ENCODE measurements around the gene CDK11B. TPM values are rescaled to one million over a fixed set of nuclear protein-coding genes. Genes with fewer than 3 reads are reported as not detected.
A peak's percentile ranks its signal among the peaks of the same experiment; 100 is the strongest.
"Not testable (repeated sequence)": the region's sequence is repeated elsewhere in the genome, so short reads cannot be mapped to it uniquely, and the experiment has no call there.

Gene CDK11B
- total RNA-seq, 1 donor from 2014 or later = 26.5 TPM

DNA sequence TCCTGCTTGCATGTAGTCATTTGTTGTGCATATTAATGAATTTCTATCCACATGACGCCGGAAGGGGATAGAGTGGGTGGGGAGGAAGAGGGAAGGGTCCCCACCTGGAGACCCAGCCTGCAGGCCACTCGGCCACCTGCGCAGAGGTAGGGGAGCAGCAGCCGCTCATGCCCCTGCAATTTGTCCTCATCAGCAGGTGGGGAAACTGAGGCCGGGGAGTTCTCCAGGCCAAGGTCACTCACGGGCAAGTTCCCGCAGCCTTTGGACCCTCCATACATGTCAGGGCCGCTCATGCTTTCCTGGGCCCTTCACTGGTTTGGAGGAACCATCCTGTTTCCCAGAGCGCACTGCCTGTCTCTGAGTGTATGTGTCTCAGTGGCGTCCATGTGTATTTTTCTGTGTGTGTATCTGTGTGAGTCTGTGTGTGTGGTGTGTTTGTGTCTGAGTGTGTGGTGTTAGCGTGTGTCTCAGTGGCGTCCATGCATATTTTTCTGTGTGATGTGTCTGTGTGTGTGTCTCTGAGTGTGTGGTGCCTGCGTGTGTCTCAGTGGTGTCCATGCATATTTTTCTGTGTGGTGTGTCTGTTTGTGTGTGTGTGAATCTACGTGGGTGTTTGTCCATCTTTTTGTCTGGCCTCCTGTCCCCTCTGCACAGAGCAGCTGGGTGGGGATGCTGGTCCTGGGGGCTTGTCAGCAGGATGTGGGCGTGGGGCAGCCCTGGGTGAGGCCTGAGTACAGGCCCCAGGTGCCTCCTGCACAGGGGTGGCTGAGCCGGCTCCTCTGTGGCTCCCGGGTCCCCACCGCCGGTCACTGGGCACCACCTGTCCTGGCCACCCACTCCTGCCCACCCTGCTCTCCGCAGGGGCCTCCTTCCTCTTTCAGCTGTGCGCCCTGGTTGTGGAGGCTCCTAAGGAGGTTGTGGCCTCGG is 37.9 kb upstream of the CDK11B start:
- not testable (repeated sequence) for H3K27ac Mint-ChIP-seq; H3K4me1 Mint-ChIP-seq (ENCODE audit: unreplicated experiment); H3K9me3 Mint-ChIP-seq; H3K27me3 Mint-ChIP-seq; H3K4me3 Mint-ChIP-seq; H3K36me3 Mint-ChIP-seq; DNase-seq (ENCODE audit: extremely low spot score, unreplicated experiment)

DNA sequence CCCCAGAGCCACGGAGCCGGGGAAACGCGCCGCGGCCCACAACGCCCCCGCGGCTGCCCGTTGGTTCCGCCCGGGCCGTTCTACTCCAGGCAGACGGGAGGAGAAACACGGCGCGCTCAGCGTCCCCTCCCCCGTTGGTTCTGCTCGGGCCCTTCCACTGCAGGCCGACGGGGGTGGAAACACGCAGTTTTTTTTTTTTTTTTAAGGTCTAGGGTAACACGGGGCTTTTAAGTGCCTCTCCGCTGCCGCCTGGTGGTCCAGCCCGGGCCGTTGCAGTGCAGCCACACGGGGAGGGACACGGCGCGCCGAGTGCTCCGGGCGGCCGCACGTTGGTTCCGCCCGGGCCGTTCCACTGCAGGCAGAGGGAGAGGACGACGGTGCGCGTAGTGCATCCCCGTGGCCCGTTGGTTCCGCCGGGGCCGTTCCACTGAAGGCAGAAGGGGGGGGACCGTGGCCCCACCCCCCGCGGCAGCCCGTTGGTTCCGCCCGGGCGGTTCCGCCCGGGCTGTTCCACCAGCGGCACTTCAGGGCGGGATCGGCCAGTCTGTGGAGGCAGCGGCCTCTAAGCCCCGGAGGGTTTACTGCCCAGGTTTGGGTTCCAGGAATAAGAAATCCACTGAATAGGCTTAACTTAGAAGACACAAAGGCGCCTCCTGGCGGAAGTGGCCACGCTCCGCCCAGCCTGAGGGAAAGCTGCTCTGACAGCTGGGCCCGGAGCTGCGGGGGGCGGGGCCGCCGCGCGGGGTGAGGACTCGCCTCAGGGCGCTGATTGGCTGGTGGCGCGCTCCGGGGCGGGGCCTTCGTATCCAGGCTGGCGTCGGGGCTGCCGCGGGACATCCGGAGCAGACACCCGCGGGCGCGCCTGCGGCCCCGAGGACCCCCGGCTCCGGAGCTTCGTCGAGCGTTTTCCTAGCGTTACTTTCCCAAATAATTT is 34.2 kb upstream of the CDK11B start, which contains the start of gene SLC35E2B:
TSS of gene SLC35E2B (minus strand) at position 82 of the 934 bp plus-strand sequence. CDS start 16,096 bp downstream, outside the sequence.
- H3K27ac Mint-ChIP-seq; H3K9me3 Mint-ChIP-seq; H3K4me1 Mint-ChIP-seq (ENCODE audit: unreplicated experiment); H3K27me3 Mint-ChIP-seq; H3K36me3 Mint-ChIP-seq: not testable (repeated sequence)
- H3K4me3 Mint-ChIP-seq = peak within 1 kb of the TSS; percentile 75
- DNase-seq (ENCODE audit: extremely low spot score, unreplicated experiment) = peak; percentile 94

DNA sequence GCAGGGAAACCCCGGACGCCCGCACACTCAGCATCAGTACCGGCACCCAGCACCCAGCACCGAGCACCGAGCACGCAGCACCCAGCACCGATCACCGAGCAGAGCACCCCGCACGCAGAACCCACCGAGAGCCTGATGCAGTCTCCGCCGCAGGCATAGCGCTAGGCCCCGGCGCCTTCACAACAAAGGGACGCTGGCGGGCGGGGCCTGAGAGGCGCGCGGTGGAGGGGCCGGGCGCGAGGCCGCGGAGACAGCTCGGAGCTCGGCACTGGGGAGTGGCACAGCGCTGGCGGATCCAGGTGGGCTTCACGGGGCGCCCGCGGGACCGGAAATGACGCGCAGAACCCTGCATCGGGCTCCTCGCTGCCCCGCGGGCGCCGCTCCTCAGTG is 33.5 kb upstream of the CDK11B start:
- H3K4me1 Mint-ChIP-seq (ENCODE audit: unreplicated experiment); DNase-seq (ENCODE audit: extremely low spot score, unreplicated experiment); H3K9me3 Mint-ChIP-seq; H3K27ac Mint-ChIP-seq; H3K36me3 Mint-ChIP-seq; H3K27me3 Mint-ChIP-seq: not testable (repeated sequence)
- peak overlapping the region; percentile 75 for H3K4me3 Mint-ChIP-seq

DNA sequence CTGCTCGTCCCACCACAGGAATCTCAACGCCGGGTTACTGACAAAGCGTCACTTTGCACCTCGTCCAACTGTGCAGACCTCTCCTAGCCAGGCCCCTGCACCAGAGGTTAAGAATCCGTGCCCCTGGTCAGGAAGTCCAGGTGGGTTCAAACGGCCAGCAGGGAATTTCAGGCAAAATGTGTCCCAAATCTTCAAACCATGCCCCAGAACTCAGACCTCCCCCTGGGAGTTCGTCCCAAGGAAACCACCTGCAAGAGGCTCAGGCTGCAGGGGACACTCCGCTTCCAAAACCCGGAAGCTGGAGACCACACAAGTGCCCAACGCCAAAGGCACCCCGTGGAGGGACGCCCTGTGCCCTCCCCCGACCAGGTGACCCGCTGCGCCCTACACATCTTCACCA is 32.6 kb upstream of the CDK11B start:
- not testable (repeated sequence) for H3K4me1 Mint-ChIP-seq (ENCODE audit: unreplicated experiment); H3K4me3 Mint-ChIP-seq; DNase-seq (ENCODE audit: extremely low spot score, unreplicated experiment); H3K27me3 Mint-ChIP-seq; H3K27ac Mint-ChIP-seq; H3K9me3 Mint-ChIP-seq; H3K36me3 Mint-ChIP-seq

DNA sequence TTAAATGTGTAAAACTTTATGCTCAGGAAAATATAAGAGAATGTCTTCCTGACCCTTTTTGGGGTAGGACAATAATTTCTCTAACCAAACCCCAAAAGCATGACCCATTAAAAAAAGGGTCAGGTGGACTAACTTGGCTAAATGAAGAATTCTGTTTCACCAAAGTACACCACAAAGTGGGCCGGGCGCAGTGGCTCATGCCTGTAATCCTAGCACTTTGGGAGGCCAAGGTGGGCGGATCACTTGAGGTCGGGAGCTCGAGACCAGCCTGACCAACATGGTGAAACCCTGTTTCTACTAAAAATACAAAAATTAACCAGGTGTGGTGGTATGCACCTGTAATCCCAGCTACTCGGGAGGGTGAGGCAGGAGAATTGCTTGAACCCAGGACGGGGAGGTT is 30.7 kb upstream of the CDK11B start:
- H3K36me3 Mint-ChIP-seq; DNase-seq (ENCODE audit: extremely low spot score, unreplicated experiment); H3K4me1 Mint-ChIP-seq (ENCODE audit: unreplicated experiment); H3K9me3 Mint-ChIP-seq; H3K4me3 Mint-ChIP-seq; H3K27ac Mint-ChIP-seq; H3K27me3 Mint-ChIP-seq: not testable (repeated sequence)

DNA sequence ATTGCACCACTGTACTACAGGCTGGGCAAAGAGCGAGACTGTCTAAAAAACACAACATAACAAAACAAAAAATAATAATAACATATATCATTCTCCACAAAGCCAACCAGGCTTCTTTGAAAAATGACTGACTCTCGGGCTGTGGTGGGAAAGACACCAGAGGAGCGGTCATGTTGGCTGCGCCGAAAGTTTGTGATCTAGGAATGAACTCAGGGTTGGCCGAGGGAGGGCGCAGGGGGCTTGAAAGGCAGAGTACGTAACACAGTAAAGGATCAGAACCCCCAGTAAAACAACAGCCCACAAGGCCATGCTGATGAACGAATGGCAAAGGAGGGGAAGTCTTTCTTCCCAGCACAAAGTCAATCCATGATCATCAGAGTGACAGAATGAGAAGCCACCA is 29.0 kb upstream of the CDK11B start:
- peak overlapping the region; percentile 31 for H3K4me3 Mint-ChIP-seq
- H3K27ac Mint-ChIP-seq = peak overlapping the region; percentile 77
- peaks cover 8% of the 10 kb centered on the region for H3K36me3 Mint-ChIP-seq
- TF ChIP-seq, protein P1, sequence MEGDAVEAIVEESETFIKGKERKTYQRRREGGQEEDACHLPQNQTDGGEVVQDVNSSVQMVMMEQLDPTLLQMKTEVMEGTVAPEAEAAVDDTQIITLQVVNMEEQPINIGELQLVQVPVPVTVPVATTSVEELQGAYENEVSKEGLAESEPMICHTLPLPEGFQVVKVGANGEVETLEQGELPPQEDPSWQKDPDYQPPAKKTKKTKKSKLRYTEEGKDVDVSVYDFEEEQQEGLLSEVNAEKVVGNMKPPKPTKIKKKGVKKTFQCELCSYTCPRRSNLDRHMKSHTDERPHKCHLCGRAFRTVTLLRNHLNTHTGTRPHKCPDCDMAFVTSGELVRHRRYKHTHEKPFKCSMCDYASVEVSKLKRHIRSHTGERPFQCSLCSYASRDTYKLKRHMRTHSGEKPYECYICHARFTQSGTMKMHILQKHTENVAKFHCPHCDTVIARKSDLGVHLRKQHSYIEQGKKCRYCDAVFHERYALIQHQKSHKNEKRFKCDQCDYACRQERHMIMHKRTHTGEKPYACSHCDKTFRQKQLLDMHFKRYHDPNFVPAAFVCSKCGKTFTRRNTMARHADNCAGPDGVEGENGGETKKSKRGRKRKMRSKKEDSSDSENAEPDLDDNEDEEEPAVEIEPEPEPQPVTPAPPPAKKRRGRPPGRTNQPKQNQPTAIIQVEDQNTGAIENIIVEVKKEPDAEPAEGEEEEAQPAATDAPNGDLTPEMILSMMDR (conservative IDR thresholded peaks at IDR 0.05) = no peak
- peaks cover 5% of the 10 kb centered on the region for H3K4me1 Mint-ChIP-seq (ENCODE audit: unreplicated experiment)
- no peak for DNase-seq (ENCODE audit: extremely low spot score, unreplicated experiment)
- no peaks in the 10 kb centered on the region for H3K27me3 Mint-ChIP-seq
- H3K9me3 Mint-ChIP-seq = no peaks in the 10 kb centered on the region

DNA sequence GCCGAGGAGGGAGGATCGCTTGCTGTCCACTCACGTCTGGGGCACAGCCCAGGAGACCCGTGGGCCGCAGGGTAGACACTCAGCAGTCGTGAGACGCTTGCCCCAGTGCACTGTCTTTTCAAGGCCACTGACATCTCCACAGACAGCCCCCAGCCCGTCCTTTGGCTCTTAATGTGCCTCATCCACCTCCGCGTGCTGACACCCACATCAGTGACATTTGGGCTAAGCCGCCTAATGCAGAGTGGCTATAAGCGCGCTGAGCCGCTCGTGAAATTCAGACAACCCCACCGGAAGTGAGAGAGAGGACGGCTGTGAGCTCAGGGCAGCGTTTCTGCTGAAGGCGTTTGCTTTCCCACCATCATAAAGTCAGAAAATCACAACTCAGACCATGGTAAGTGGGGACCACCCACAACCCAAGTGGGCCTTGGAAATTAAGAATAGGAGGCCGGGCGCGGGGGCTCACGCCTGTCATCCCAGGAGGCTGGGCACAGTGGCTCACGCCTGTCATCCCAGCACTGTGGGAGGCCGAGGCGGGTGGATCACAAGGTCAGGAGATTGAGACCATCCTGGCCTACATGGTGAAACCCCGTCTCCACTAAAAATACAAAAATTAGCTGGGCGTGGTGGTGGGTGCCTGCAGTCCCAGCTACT is 25.4 kb upstream of the CDK11B start:
- Mint-ChIP-seq H3K4me1 (ENCODE audit: unreplicated experiment) (peaks cover 7% of the 10 kb centered on the region), H3K36me3 (peaks cover 8% of the 10 kb centered on the region), H3K27me3 (no peaks in the 10 kb centered on the region), H3K27ac (peak overlapping the region; percentile 66), H3K4me3 (no peak overlapping the region), H3K9me3 (no peaks in the 10 kb centered on the region)
- no peak for DNase-seq (ENCODE audit: extremely low spot score, unreplicated experiment)
- TF ChIP-seq, protein P1 (conservative IDR thresholded peaks at IDR 0.05) = no peak
